GM23248 (cell line): ENCODE measurements around the gene IL2RA.

Source experiments
- EZH2 ChIP-seq: fragments of 200-600 bp; sonication (generic); IDR thresholded peaks from 2 replicates; pipeline ENCODE4 v1.6.1; 2018; ENCODE audit warnings: antibody characterized with exemption, mild to moderate bottlenecking; ENCODE audit not compliant: insufficient read depth, poor library complexity, severe bottlenecking
- EZH2phosphoT487 ChIP-seq: fragments of 200-600 bp; sonication (generic); IDR thresholded peaks from 2 replicates; pipeline ENCODE4 v1.6.1; 2018; ENCODE audit warnings: antibody characterized with exemption, moderate library complexity, mild to moderate bottlenecking, low read depth; ENCODE audit not compliant: insufficient read depth

GRCh38 chr10:5988336-5988920 is 73.7 kb downstream of the IL2RA start:
- TF ChIP-seq EZH2, result no peak
- TF ChIP-seq EZH2phosphoT487, result no peak
